AG10803 (cell line): ENCODE data around the gene ADO.

Source experiments
- DNase-seq: peaks from one replicate; pipeline ENCODE4 v3.0.0; 2010; ENCODE audit warnings: low read depth
- H3K4me3 ChIP-seq: 2 replicates; pipeline ENCODE4 v1.5.1; 2011; ENCODE audit warnings: mild to moderate bottlenecking, low read length, control low read depth
- TF ChIP-seq, protein P1 (sequence below): conservative IDR thresholded peaks from 2 replicates; pipeline ENCODE4 v1.5.1; 2011; ENCODE audit warnings: mild to moderate bottlenecking, low read length, control low read depth, inconsistent platforms

ADO gene

DNA sequence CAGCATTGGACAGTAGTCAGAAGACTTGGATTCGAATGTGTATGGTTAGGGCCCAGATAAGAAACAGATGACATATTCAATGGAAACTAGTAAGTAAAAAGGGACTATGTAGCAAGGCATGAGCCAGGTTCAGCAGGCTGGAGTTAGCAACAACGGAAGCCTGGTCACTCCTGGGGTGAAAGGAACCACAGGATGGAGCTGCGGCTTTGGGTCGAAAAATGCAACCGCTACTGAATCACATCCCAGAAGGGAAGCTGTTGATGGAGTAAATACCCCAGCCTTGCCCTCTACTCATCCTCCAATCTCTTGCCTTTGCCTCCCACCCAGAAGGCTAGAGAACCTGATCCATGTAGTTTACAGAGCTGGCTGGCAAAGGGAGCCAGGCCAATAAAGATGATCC, 49.2 kb downstream of the ADO start:
- DNase-seq = no peak
- H3K4me3 ChIP-seq = no peak overlapping the region
- TF ChIP-seq, protein P1, sequence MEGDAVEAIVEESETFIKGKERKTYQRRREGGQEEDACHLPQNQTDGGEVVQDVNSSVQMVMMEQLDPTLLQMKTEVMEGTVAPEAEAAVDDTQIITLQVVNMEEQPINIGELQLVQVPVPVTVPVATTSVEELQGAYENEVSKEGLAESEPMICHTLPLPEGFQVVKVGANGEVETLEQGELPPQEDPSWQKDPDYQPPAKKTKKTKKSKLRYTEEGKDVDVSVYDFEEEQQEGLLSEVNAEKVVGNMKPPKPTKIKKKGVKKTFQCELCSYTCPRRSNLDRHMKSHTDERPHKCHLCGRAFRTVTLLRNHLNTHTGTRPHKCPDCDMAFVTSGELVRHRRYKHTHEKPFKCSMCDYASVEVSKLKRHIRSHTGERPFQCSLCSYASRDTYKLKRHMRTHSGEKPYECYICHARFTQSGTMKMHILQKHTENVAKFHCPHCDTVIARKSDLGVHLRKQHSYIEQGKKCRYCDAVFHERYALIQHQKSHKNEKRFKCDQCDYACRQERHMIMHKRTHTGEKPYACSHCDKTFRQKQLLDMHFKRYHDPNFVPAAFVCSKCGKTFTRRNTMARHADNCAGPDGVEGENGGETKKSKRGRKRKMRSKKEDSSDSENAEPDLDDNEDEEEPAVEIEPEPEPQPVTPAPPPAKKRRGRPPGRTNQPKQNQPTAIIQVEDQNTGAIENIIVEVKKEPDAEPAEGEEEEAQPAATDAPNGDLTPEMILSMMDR = no peak

DNA sequence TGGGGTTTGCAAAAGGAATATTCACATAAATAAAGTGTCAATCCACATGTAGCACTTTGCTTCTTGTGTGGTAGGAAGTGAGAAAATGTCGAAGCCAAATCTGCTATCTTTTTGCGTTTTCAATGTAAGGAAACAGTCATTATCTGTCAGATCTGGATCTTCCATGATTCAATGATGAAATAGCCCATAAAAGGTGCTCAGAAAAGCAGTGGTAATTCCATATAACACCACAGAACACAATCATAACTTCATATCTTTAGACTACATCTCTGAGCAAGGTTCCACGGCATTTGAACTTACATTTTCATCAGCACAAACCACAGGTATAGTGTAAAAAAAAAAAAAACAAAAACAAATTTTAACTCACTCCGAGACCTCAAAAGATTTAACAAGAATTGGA, 51.5 kb downstream of the ADO start:
- TF ChIP-seq, protein P1 = no peak
- no peak overlapping the region for H3K4me3 ChIP-seq
- DNase-seq = no peak
